ENCODE data around the gene CALR. TPM values are rescaled to one million over a fixed set of nuclear protein-coding genes. Genes with fewer than 3 reads are reported as not detected.

Gene CALR
- total and polyA plus RNA-seq, 10 donors, result 150 to 828 (median 406) TPM

- Histone ChIP-seq H3K4me1 (peaks cover 3 to 14% (median 12%) of the 10 kb centered on the region in 6 donors), H3K9me3 (no peaks in the 10 kb centered on the region), H3K27me3 (replicated peaks in 1 of 7) (no peaks in the 10 kb centered on the region), H3K4me3 (peak overlapping the region in 2 of 8 donors; percentile 50 to 72), H3K27ac (peak overlapping the region in 5 of 8 donors; percentile 27 to 79 (median 65)), H3K36me3 (no peaks in the 10 kb centered on the region)
- intact Hi-C loops (cut with DNase I; ENCODE audit: low total_unique reads), result loop anchor here (10.0 kb wide), 1 partner anchor 81 kb away; the partner anchor contains the start of genes DNASE2 and KLF1
- 50 to 58% (median 56%) methylated on average over 8 of the region's 8 CpGs for WGBS, 5 donors
- DNase-seq, result no peak
- TF ChIP-seq POLR2AphosphoS5 (IDR thresholded peaks at IDR 0.05) (no peak), POLR2A (IDR thresholded peaks at IDR 0.05) (no peak), CTCF (IDR thresholded peaks at IDR 0.05 in 8 of 11, conservative IDR thresholded peaks at IDR 0.05 in 3 of 11) (no peak)
Observed at GRCh38 chr19:12965812-12966135, 27.4 kb downstream of the CALR start.

GRCh38 chr19:12967907-12968306 lies 29.5 kb downstream of the CALR start:
- TF ChIP-seq CTCF (IDR thresholded peaks at IDR 0.05 in 8 of 11, conservative IDR thresholded peaks at IDR 0.05 in 3 of 11) (no peak), POLR2A (IDR thresholded peaks at IDR 0.05) (no peak), POLR2AphosphoS5 (IDR thresholded peaks at IDR 0.05) (no peak)
- H3K27me3 ChIP-seq (replicated peaks in 1 of 7), result no peaks in the 10 kb centered on the region
- 90 to 94% (median 92%) methylated on average over 5 of the region's 5 CpGs for WGBS, 5 donors
- no peak overlapping the region for H3K4me3 ChIP-seq
- H3K4me1 ChIP-seq, result peaks cover 3 to 14% (median 12%) of the 10 kb centered on the region in 6 donors
- H3K27ac ChIP-seq, result no peak overlapping the region
- DNase-seq, result no peak
- intact Hi-C loops (cut with DNase I; ENCODE audit: low total_unique reads), result loop anchor here (10.0 kb wide), 1 partner anchor 83 kb away; the partner anchor contains the start of genes DNASE2 and KLF1
- H3K36me3 ChIP-seq, result no peaks in the 10 kb centered on the region
- H3K9me3 ChIP-seq, result no peaks in the 10 kb centered on the region

- no peak within 1 kb of the TSS for H3K27ac ChIP-seq
- 47 to 65% (median 59%) methylated on average over 5 to 14 of the region's 14 CpGs for WGBS, 5 donors
- peaks cover 0 to under 1% (median 0%) of the 10 kb centered on the region in 7 donors for H3K27me3 ChIP-seq (replicated peaks in 1 of 7)
- H3K36me3 ChIP-seq, result no peaks in the 10 kb centered on the region
- peaks cover 3 to 14% (median 12%) of the 10 kb centered on the region in 6 donors for H3K4me1 ChIP-seq
- no peaks in the 10 kb centered on the region for H3K9me3 ChIP-seq
- intact Hi-C loops (cut with DNase I; ENCODE audit: low total_unique reads), result loop anchor here (10.0 kb wide), 1 partner anchor 85 kb away; the partner anchor contains the start of genes DNASE2 and KLF1
- DNase-seq, result no peak
- no peak within 1 kb of the TSS for H3K4me3 ChIP-seq
- TF ChIP-seq CTCF (IDR thresholded peaks at IDR 0.05 in 8 of 11, conservative IDR thresholded peaks at IDR 0.05 in 3 of 11) (no peak), POLR2A (IDR thresholded peaks at IDR 0.05) (no peak), POLR2AphosphoS5 (IDR thresholded peaks at IDR 0.05) (no peak)
Observed at GRCh38 chr19:12969292-12969988, 31.0 kb downstream of the CALR start, which contains the start of gene DAND5. DAND5 (plus strand) TSS chr19:12969576; CDS start chr19:12969661, 85 bp downstream.

- Histone ChIP-seq H3K4me1 (peaks cover 3 to 8% (median 7%) of the 10 kb centered on the region in 6 donors), H3K4me3 (no peak overlapping the region), H3K27ac (no peak overlapping the region), H3K36me3 (no peaks in the 10 kb centered on the region), H3K27me3 (replicated peaks in 1 of 7) (peaks cover 0 to 9% (median 6%) of the 10 kb centered on the region in 7 donors), H3K9me3 (no peaks in the 10 kb centered on the region)
- DNase-seq, result no peak
- intact Hi-C loops (cut with DNase I; ENCODE audit: low total_unique reads), result loop anchor here (10.0 kb wide), 1 partner anchor 615 kb away; no protein-coding TSS in a partner anchor
- WGBS, 5 donors, result 82 to 89% (median 88%) methylated on average over 7 of the region's 7 CpGs
- no peak for TF ChIP-seq CTCF (IDR thresholded peaks at IDR 0.05 in 8 of 11, conservative IDR thresholded peaks at IDR 0.05 in 3 of 11)
- TF ChIP-seq POLR2AphosphoS5 (IDR thresholded peaks at IDR 0.05), result no peak
- TF ChIP-seq POLR2A (IDR thresholded peaks at IDR 0.05), result no peak
Observed at GRCh38 chr19:12970070-12970820, 31.8 kb downstream of the CALR start.

Measured in spleen (tissue), 11 donors.